HG03139 (cell line): ENCODE results near the gene RGS10.
A peak's percentile ranks its signal among the peaks of the same experiment; 100 is the strongest.
"Not testable (repeated sequence)": the region's sequence is repeated elsewhere in the genome, so short reads cannot be mapped to it uniquely, and the experiment has no call there.

ENCODE experiments used
- ATAC-seq: cut with Tn5 transposase; IDR thresholded peaks from one replicate; pipeline ENCODE4 v1.9.1; 2021; ENCODE audit not compliant: unreplicated experiment

The RGS10 gene

GRCh38 chr10:119542357-119542987 lies at the start of gene RGS10:
TSS of gene RGS10 (minus strand) at chr10:119542719. CDS start at chr10:119542638, 81 bp downstream.
- peak; percentile 68 for ATAC-seq

- no peak for ATAC-seq
Observed at GRCh38 chr10:119588071-119588470, 45.6 kb upstream of the RGS10 start.

GRCh38 chr10:119578355-119578754 lies 35.8 kb upstream of the RGS10 start:
- no peak for ATAC-seq

- ATAC-seq = no peak
Observed at GRCh38 chr10:119575991-119576390, 33.5 kb upstream of the RGS10 start.

GRCh38 chr10:119575506-119575905 lies 33.0 kb upstream of the RGS10 start:
- ATAC-seq = no peak

GRCh38 chr10:119567978-119568377 lies 25.5 kb upstream of the RGS10 start:
- no peak for ATAC-seq

GRCh38 chr10:119562097-119562496 lies 19.6 kb upstream of the RGS10 start:
- no peak for ATAC-seq

- not testable (repeated sequence) for ATAC-seq
Observed at GRCh38 chr10:119559511-119559910, 17.0 kb upstream of the RGS10 start.

- not testable (repeated sequence) for ATAC-seq
Observed at GRCh38 chr10:119556081-119556480, 13.6 kb upstream of the RGS10 start.

- no peak for ATAC-seq
Observed at GRCh38 chr10:119555178-119555784, 12.8 kb upstream of the RGS10 start.

GRCh38 chr10:119550827-119551226 lies 8.3 kb upstream of the RGS10 start:
- no peak for ATAC-seq

- no peak for ATAC-seq
Observed at GRCh38 chr10:119549247-119549999, 6.9 kb upstream of the RGS10 start.

- no peak for ATAC-seq
Observed at GRCh38 chr10:119546009-119546408, 3.5 kb upstream of the RGS10 start.

- ATAC-seq = no peak
Observed at GRCh38 chr10:119545310-119545709, 2.8 kb upstream of the RGS10 start.

- ATAC-seq = no peak
Observed at GRCh38 chr10:119543814-119544642, 1.5 kb upstream of the RGS10 start.

- ATAC-seq = peak; percentile 40
Observed at GRCh38 chr10:119542988-119543813, 682 bp upstream of the RGS10 start.

GRCh38 chr10:119541459-119542356 lies 811 bp downstream of the RGS10 start:
- no peak for ATAC-seq

GRCh38 chr10:119541046-119541445 lies 1.5 kb downstream of the RGS10 start:
- ATAC-seq = no peak

- ATAC-seq = no peak
Observed at GRCh38 chr10:119540038-119540437, 2.5 kb downstream of the RGS10 start.
